ENCODE results near the gene LGSN. TPM values are rescaled to one million over a fixed set of nuclear protein-coding genes. Genes with fewer than 3 reads are reported as not detected.

LGSN gene
- total RNA-seq, 1 donor from 2014 or later: not detected

DNA sequence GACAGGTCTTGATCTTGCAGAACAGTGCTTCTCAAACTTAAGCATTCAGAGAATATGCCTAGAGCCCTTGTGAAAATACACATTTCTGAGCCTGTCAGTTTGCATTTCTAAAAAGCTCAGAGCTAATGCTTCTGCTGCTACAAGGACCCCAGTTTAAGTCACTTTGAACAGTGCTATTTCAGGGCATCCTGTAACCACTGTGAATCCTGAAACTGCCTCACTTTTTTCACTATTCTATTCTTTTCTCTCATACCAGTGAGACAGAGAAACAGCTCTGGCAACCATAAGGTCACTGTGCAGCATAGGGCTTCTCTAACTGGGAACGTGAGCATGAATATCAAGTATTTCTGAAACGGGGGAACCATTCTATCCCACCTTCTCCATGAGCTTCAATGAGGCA, 51.2 kb downstream of the LGSN start:
- Mint-ChIP-seq H3K4me3 (no peak overlapping the region), H3K9me3 (no peaks in the 10 kb centered on the region), H3K4me1 (peaks cover 16% of the 10 kb centered on the region), H3K27me3 (ENCODE audit: low read depth) (no peaks in the 10 kb centered on the region), H3K36me3 (no peaks in the 10 kb centered on the region), H3K27ac (no peak overlapping the region)
- DNase-seq (ENCODE audit: low spot score in 2 of 2, unreplicated experiment in 2 of 2): no peak
- TF ChIP-seq, protein P1, sequence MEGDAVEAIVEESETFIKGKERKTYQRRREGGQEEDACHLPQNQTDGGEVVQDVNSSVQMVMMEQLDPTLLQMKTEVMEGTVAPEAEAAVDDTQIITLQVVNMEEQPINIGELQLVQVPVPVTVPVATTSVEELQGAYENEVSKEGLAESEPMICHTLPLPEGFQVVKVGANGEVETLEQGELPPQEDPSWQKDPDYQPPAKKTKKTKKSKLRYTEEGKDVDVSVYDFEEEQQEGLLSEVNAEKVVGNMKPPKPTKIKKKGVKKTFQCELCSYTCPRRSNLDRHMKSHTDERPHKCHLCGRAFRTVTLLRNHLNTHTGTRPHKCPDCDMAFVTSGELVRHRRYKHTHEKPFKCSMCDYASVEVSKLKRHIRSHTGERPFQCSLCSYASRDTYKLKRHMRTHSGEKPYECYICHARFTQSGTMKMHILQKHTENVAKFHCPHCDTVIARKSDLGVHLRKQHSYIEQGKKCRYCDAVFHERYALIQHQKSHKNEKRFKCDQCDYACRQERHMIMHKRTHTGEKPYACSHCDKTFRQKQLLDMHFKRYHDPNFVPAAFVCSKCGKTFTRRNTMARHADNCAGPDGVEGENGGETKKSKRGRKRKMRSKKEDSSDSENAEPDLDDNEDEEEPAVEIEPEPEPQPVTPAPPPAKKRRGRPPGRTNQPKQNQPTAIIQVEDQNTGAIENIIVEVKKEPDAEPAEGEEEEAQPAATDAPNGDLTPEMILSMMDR (IDR thresholded peaks at IDR 0.05; ENCODE audit: unreplicated experiment): no peak

DNA sequence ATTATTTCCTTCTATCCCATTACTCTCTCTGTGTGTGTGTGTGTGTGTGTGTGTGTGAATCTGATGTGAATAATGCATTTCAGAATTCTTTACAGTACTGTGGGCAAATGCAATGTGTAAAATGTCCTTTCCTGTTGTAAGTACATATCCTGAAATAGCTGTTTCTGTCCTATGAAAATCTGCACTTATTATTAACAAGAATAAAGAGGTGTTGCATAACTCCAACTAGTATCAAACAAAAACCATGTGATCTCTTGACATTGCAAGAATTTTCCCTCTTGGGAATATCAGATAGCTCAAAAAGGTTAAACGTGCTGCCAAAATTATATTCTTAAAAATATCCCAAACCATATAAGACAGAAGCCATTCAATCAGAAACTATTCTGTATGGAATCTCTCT, 52.0 kb downstream of the LGSN start:
- no peaks in the 10 kb centered on the region for H3K27me3 Mint-ChIP-seq (ENCODE audit: low read depth)
- H3K27ac Mint-ChIP-seq: no peak overlapping the region
- no peaks in the 10 kb centered on the region for H3K36me3 Mint-ChIP-seq
- DNase-seq (ENCODE audit: low spot score in 2 of 2, unreplicated experiment in 2 of 2): no peak
- peaks cover 19% of the 10 kb centered on the region for H3K4me1 Mint-ChIP-seq
- TF ChIP-seq, protein P1 (IDR thresholded peaks at IDR 0.05; ENCODE audit: unreplicated experiment): no peak
- no peak overlapping the region for H3K4me3 Mint-ChIP-seq
- H3K9me3 Mint-ChIP-seq: no peaks in the 10 kb centered on the region

DNA sequence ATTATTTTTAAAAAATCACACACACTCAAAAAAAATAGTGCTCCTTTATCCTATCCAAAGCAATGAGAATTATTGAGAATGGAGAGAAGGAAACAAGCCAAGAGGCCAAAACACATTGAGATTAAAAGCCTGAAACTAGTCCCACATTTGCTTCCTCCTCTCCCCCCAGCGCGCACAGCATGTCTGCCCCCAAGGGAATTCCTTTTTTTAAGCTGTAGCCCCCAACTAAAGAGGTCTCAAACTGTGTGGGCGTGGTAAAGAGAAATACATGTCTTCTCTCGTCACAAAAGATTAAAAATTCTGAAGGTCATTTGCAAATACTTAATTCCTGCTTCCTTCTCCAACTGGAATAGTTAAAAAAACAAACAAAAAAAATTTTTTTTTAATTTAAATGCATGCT, 52.7 kb downstream of the LGSN start:
- DNase-seq (ENCODE audit: low spot score in 2 of 2, unreplicated experiment in 2 of 2): no peak
- Mint-ChIP-seq H3K27me3 (ENCODE audit: low read depth) (no peaks in the 10 kb centered on the region), H3K36me3 (no peaks in the 10 kb centered on the region), H3K4me1 (peaks cover 19% of the 10 kb centered on the region), H3K9me3 (no peaks in the 10 kb centered on the region), H3K4me3 (no peak overlapping the region), H3K27ac (no peak overlapping the region)
- TF ChIP-seq, protein P1 (IDR thresholded peaks at IDR 0.05; ENCODE audit: unreplicated experiment): no peak

DNA sequence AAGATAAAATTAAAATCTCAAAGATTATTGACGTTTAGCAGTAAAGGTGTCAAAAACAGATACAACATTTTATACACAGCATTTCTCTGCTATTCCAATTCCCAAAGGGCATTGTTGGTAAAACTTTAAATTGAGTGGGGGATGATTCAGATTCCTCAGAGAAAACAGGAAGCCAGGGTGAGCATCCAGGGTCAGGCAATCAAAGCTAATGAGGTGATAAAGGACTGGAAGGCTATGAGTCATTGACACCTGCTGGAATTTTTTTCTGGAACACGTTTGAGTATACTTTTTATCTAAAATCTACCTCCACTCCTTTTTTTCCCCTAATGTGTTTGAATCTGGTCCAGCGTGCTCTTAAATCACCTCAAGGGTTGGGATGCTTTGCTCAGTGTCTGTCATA, 56.3 kb downstream of the LGSN start:
- H3K4me3 Mint-ChIP-seq: no peak overlapping the region
- H3K27ac Mint-ChIP-seq: no peak overlapping the region
- TF ChIP-seq, protein P1 (IDR thresholded peaks at IDR 0.05; ENCODE audit: unreplicated experiment): no peak
- H3K4me1 Mint-ChIP-seq: peaks cover 19% of the 10 kb centered on the region
- no peaks in the 10 kb centered on the region for H3K27me3 Mint-ChIP-seq (ENCODE audit: low read depth)
- H3K9me3 Mint-ChIP-seq: no peaks in the 10 kb centered on the region
- DNase-seq (ENCODE audit: low spot score in 2 of 2, unreplicated experiment in 2 of 2): no peak
- H3K36me3 Mint-ChIP-seq: no peaks in the 10 kb centered on the region

DNA sequence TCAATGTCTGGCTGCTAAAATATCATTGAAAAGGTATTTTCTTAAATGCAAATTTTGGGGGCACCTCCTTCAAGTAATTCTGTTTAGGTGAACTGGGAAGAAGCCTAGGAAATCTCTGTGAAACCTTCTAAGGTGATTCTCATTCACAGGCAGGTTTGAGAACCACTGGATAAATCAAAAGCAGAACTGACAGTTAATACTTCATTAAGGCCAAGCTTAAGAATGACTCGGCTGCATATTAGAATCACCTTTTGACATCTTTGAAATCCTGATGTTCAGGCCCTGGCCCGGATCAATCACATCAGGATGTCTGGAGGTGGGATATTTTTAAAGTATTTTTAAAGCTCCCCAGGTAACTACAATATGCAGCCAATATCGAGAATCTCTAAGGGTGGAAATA, 58.0 kb downstream of the LGSN start:
- no peak for DNase-seq (ENCODE audit: low spot score in 2 of 2, unreplicated experiment in 2 of 2)
- Mint-ChIP-seq H3K36me3 (no peaks in the 10 kb centered on the region), H3K4me3 (no peak overlapping the region), H3K9me3 (no peaks in the 10 kb centered on the region), H3K27me3 (ENCODE audit: low read depth) (no peaks in the 10 kb centered on the region), H3K4me1 (peaks cover 7% of the 10 kb centered on the region), H3K27ac (no peak overlapping the region)
- TF ChIP-seq, protein P1 (IDR thresholded peaks at IDR 0.05; ENCODE audit: unreplicated experiment): no peak

DNA sequence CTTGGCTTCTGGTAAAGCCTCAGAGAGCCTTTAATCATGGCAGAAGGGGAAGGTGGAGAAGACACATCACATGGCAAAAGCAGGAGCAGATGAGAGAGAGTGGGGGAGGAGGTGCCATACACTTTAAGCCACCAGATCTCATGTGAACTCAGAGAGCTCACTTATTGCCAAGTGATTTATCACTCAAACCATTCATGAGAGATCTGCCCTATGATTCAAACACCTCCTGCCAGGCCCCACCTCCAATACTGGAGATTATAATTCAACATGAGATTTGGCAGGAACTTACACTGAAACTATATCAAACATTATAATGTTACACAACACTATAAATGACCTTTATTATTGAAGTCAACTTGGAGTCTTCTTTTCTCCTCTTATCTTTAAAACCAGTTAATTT, 60.6 kb downstream of the LGSN start:
- H3K4me3 Mint-ChIP-seq: no peak overlapping the region
- H3K9me3 Mint-ChIP-seq: peaks cover 4% of the 10 kb centered on the region
- H3K27ac Mint-ChIP-seq: no peak overlapping the region
- H3K36me3 Mint-ChIP-seq: no peaks in the 10 kb centered on the region
- no peak for DNase-seq (ENCODE audit: low spot score in 2 of 2, unreplicated experiment in 2 of 2)
- H3K27me3 Mint-ChIP-seq (ENCODE audit: low read depth): no peaks in the 10 kb centered on the region
- H3K4me1 Mint-ChIP-seq: peaks cover 5% of the 10 kb centered on the region
- TF ChIP-seq, protein P1 (IDR thresholded peaks at IDR 0.05; ENCODE audit: unreplicated experiment): no peak
